OCI-LY3 (cell line): ENCODE data around the gene COL1A1.

Experiments used
- H2AFZ ChIP-seq: fragments of 200-600, 300-600 bp; shearing (Covaris generic); 2 replicates; pipeline ENCODE4 v1.6.0; 2014; ENCODE audit warnings: antibody characterized with exemption, low read depth, low read length
- H3K27ac ChIP-seq: fragments of 200-600, 300-600 bp; sonication (generic); 2 replicates; pipeline ENCODE4 v1.5.1; 2014; ENCODE audit warnings: mild to moderate bottlenecking, low read length, moderate library complexity, mixed read lengths
- H3K27me3 ChIP-seq: fragments of 200-600, 300-600 bp; sonication (generic); 2 replicates; pipeline ENCODE4 v1.6.1; 2014; ENCODE audit warnings: low read depth, low read length, mixed read lengths
- H3K36me3 ChIP-seq: fragments of 200-600, 300-600 bp; sonication (generic); replicated peaks from 2 replicates; pipeline ENCODE3; 2014; ENCODE audit warnings: low read depth, low read length, mixed read lengths
- H3K4me1 ChIP-seq: fragments of 300-600, 200-600 bp; sonication (generic); 2 replicates; pipeline ENCODE4 v1.6.1; 2014; ENCODE audit warnings: low read length, mixed read lengths
- H3K4me2 ChIP-seq: fragments of 200-600, 300-600 bp; sonication (generic); 2 replicates; pipeline ENCODE4 v1.6.1; 2014; ENCODE audit warnings: low read length, mixed read lengths
- H3K4me3 ChIP-seq: fragments of 300-600, 200-600 bp; sonication (generic); 2 replicates; pipeline ENCODE4 v1.5.1; 2014; ENCODE audit warnings: antibody characterized with exemption, mild to moderate bottlenecking, low read length, moderate library complexity
- H3K79me2 ChIP-seq: fragments of 300-600, 200-600 bp; shearing (Covaris generic); 2 replicates; pipeline ENCODE4 v1.6.1; 2014; ENCODE audit warnings: mild to moderate bottlenecking, low read length, mixed read lengths
- H3K9ac ChIP-seq: fragments of 300-600, 200-600 bp; shearing (Covaris generic); 2 replicates; pipeline ENCODE4 v1.6.0; 2014; ENCODE audit warnings: mild to moderate bottlenecking, low read length, moderate library complexity
- H3K9me3 ChIP-seq: fragments of 200-600, 300-600 bp; shearing (Covaris generic); 2 replicates; pipeline ENCODE4 v1.6.1; 2014; ENCODE audit warnings: low read length, mixed read lengths; ENCODE audit not compliant: insufficient read depth
- H4K20me1 ChIP-seq: fragments of 200-600, 300-600 bp; sonication (generic); 2 replicates; pipeline ENCODE4 v1.6.1; 2016; ENCODE audit warnings: low read length, mixed read lengths; ENCODE audit not compliant: insufficient read depth
- CTCF ChIP-seq: fragments of 200-600, 300-600 bp; sonication (generic); IDR thresholded peaks from 2 replicates; pipeline ENCODE4 v1.5.1; 2014; ENCODE audit warnings: antibody characterized with exemption, low read length, low read depth
- EZH2phosphoT487 ChIP-seq: fragments of 200-600 bp; shearing (Covaris generic); IDR thresholded peaks from 2 replicates; pipeline ENCODE4 v1.6.1; 2018; ENCODE audit warnings: antibody characterized with exemption, mixed run types, low read depth

COL1A1 gene

GRCh38 chr17:50218771-50219315 is 17.4 kb upstream of the COL1A1 start:
- no peak overlapping the region for H3K27ac ChIP-seq
- peaks cover 29% of the 10 kb centered on the region for H3K4me1 ChIP-seq
- peak overlapping the region; percentile 10 for H3K4me2 ChIP-seq

GRCh38 chr17:50218071-50218759 is 16.8 kb upstream of the COL1A1 start:
- no peaks in the 10 kb centered on the region for H4K20me1 ChIP-seq
- H3K4me2 ChIP-seq, result peak overlapping the region; percentile 10; the same call in 1 of the 2 replicates
- H3K4me1 ChIP-seq, result peaks cover 33% of the 10 kb centered on the region
- H3K36me3 ChIP-seq, result no peaks in the 10 kb centered on the region
- 0 out of 2 replicates have a peak, but pooled peaks cover 4% of the 10 kb centered on the region for H3K27me3 ChIP-seq
- TF ChIP-seq EZH2phosphoT487 (no peak), CTCF (no peak)
- H2AFZ ChIP-seq, result no peak overlapping the region
- no peak overlapping the region for H3K9ac ChIP-seq
- no peak overlapping the region for H3K27ac ChIP-seq
- no peaks in the 10 kb centered on the region for H3K9me3 ChIP-seq
- H3K4me3 ChIP-seq, result no peak overlapping the region
- no peaks in the 10 kb centered on the region for H3K79me2 ChIP-seq

More at GRCh38 chr17:50218771-50219315, 17.4 kb upstream of the COL1A1 start:
- H3K9me3 ChIP-seq, result no peaks in the 10 kb centered on the region
- H3K4me3 ChIP-seq, result no peak overlapping the region
- no peaks in the 10 kb centered on the region for H3K79me2 ChIP-seq
- H3K36me3 ChIP-seq, result no peaks in the 10 kb centered on the region
- no peak overlapping the region for H3K9ac ChIP-seq
- TF ChIP-seq EZH2phosphoT487 (no peak), CTCF (no peak)
- H3K27me3 ChIP-seq, result 0 out of 2 replicates have a peak, but pooled peaks cover 4% of the 10 kb centered on the region
- H4K20me1 ChIP-seq, result no peaks in the 10 kb centered on the region
- H2AFZ ChIP-seq, result no peak overlapping the region

DNA sequence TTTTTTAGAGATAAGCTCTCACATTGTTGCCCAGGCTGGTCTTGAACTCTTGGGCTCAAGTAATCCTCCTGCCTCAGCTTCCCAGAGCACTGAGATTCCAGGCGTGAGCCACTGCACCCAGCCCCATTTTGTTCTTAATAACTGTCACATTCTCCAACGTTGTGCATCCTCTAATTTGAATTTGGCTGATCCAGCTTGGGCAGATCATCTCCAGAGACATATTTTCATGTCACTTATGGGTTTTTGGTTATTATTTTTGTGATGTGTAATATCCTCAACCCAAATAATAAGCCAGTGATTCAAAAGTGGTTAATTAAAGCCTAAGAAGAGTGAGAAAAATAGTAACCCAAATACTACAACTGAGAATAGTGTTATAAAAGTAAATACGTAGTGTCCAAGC is 16.2 kb upstream of the COL1A1 start:
- no peak overlapping the region for H3K4me3 ChIP-seq
- H3K27ac ChIP-seq, result no peak overlapping the region
- no peak for TF ChIP-seq EZH2phosphoT487
- H3K4me2 ChIP-seq, result no peak overlapping the region
- H2AFZ ChIP-seq, result no peak overlapping the region
- H3K9me3 ChIP-seq, result no peaks in the 10 kb centered on the region
- no peaks in the 10 kb centered on the region for H4K20me1 ChIP-seq
- no peaks in the 10 kb centered on the region for H3K79me2 ChIP-seq
- H3K27me3 ChIP-seq, result 0 out of 2 replicates have a peak, but pooled peaks cover 4% of the 10 kb centered on the region
- no peak overlapping the region for H3K9ac ChIP-seq
- peaks cover 39% of the 10 kb centered on the region for H3K4me1 ChIP-seq
- H3K36me3 ChIP-seq, result no peaks in the 10 kb centered on the region

DNA sequence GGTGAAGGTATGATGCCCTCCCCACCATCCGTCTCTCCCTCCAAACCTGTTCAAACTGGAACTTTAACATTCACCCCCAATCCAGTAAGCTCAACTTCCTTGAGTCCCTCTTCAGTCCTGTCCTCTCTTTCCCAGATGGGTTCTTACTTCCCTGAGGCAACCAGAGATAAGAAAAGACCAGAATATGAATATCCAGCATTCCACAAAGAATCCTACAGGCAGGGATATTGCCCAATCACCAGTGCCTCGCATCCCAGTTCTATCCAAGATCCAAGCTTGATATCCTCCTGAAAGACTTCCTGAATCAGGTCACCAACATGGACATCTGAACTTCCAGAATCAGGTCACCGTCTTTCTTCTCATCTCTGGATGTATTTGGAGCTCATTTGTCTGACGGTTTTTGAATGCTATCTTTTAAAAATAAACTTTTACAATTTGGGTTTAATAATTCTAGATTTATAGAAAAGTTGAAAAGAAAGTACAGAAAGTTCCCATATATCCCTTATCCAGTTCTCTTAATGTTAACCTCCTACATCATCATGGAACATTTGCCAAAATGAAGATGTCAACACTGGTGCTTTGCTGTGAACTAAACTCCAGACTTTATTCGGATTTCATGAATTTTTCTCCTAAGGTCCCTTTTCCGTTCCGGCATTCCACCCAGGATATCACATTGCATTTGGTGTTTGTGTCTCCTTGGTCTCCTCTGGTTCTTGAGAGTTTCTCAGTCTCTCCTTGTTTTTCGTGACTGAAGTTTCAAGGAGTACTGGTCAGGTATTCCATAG is 13.7 kb upstream of the COL1A1 start:
- Histone ChIP-seq H3K79me2 (no peaks in the 10 kb centered on the region), H3K4me1 (peaks cover 34% of the 10 kb centered on the region), H3K9me3 (no peaks in the 10 kb centered on the region), H3K4me2 (no peak overlapping the region), H3K27ac (no peak overlapping the region), H2AFZ (no peak overlapping the region), H3K27me3 (peaks cover 14% of the 10 kb centered on the region), H3K4me3 (no peak overlapping the region), H3K36me3 (no peaks in the 10 kb centered on the region), H4K20me1 (no peaks in the 10 kb centered on the region), H3K9ac (no peak overlapping the region)
- TF ChIP-seq EZH2phosphoT487, result no peak
- TF ChIP-seq CTCF, result no peak
